KOPT-K1 (cell line): ENCODE data around the gene RNF152.

ENCODE experiments used
- H3K27ac ChIP-seq: fragments of 200-600 bp; sonication (generic); 2 replicates; pipeline ENCODE4 v1.5.1; 2016; ENCODE audit warnings: antibody characterized with exemption, mild to moderate bottlenecking, low read depth, low read length; ENCODE audit not compliant: poor library complexity, severe bottlenecking
- H3K36me3 ChIP-seq: fragments of 200-600 bp; sonication (generic); 2 replicates; pipeline ENCODE4 v1.5.1; 2017; ENCODE audit warnings: antibody characterized with exemption, mild to moderate bottlenecking, low read length, moderate library complexity; ENCODE audit not compliant: insufficient read depth
- H3K9me3 ChIP-seq: fragments of 200-600 bp; sonication (generic); 2 replicates; pipeline ENCODE4 v1.5.1; 2017; ENCODE audit warnings: antibody characterized with exemption, low read length, mild to moderate bottlenecking; ENCODE audit not compliant: insufficient read depth, poor library complexity, severe bottlenecking

The RNF152 gene

GRCh38 chr18:61892683-61893308 lies at the start of gene RNF152:
TSS of gene RNF152 (minus strand) at chr18:61893007. CDS start at chr18:61816463, 76,544 bp downstream.
- no peaks in the 10 kb centered on the region for H3K9me3 ChIP-seq
- no peaks in the 10 kb centered on the region for H3K36me3 ChIP-seq
- peak within 1 kb of the TSS; percentile 12 for H3K27ac ChIP-seq

- Histone ChIP-seq H3K27ac (peak overlapping the region; percentile 36), H3K9me3 (peaks cover 14% of the 10 kb centered on the region)
Measured at GRCh38 chr18:61941948-61942471, 49.2 kb upstream of the RNF152 start.

GRCh38 chr18:61939046-61939674 lies 46.4 kb upstream of the RNF152 start:
- Histone ChIP-seq H3K9me3 (peaks cover 14% of the 10 kb centered on the region), H3K36me3 (no peaks in the 10 kb centered on the region), H3K27ac (no peak overlapping the region)

More at GRCh38 chr18:61941948-61942471, 49.2 kb upstream of the RNF152 start:
- no peaks in the 10 kb centered on the region for H3K36me3 ChIP-seq

- Histone ChIP-seq H3K36me3 (no peaks in the 10 kb centered on the region), H3K9me3 (peaks cover 6% of the 10 kb centered on the region), H3K27ac (no peak overlapping the region)
Measured at GRCh38 chr18:61935362-61935761, 42.6 kb upstream of the RNF152 start.

- Histone ChIP-seq H3K9me3 (peaks cover 12% of the 10 kb centered on the region), H3K36me3 (no peaks in the 10 kb centered on the region), H3K27ac (no peak overlapping the region)
Measured at GRCh38 chr18:61931654-61932379, 39.0 kb upstream of the RNF152 start.

GRCh38 chr18:61929881-61930640 lies 37.3 kb upstream of the RNF152 start:
- Histone ChIP-seq H3K27ac (no peak overlapping the region), H3K36me3 (no peaks in the 10 kb centered on the region), H3K9me3 (peaks cover 12% of the 10 kb centered on the region)

GRCh38 chr18:61926532-61926931 lies 33.7 kb upstream of the RNF152 start:
- Histone ChIP-seq H3K36me3 (no peaks in the 10 kb centered on the region), H3K27ac (no peak overlapping the region), H3K9me3 (peaks cover 12% of the 10 kb centered on the region)

GRCh38 chr18:61924550-61924949 lies 31.7 kb upstream of the RNF152 start:
- H3K9me3 ChIP-seq, result peaks cover 12% of the 10 kb centered on the region
- no peaks in the 10 kb centered on the region for H3K36me3 ChIP-seq
- H3K27ac ChIP-seq, result no peak overlapping the region

- H3K9me3 ChIP-seq, result no peaks in the 10 kb centered on the region
- H3K27ac ChIP-seq, result no peak overlapping the region
- H3K36me3 ChIP-seq, result no peaks in the 10 kb centered on the region
Measured at GRCh38 chr18:61922435-61922834, 29.6 kb upstream of the RNF152 start.

- Histone ChIP-seq H3K9me3 (no peaks in the 10 kb centered on the region), H3K27ac (no peak overlapping the region), H3K36me3 (no peaks in the 10 kb centered on the region)
Measured at GRCh38 chr18:61921621-61922235, 28.9 kb upstream of the RNF152 start.

GRCh38 chr18:61917818-61918217 lies 25.0 kb upstream of the RNF152 start:
- no peak overlapping the region for H3K27ac ChIP-seq
- H3K9me3 ChIP-seq, result no peaks in the 10 kb centered on the region
- no peaks in the 10 kb centered on the region for H3K36me3 ChIP-seq

GRCh38 chr18:61912476-61912875 lies 19.7 kb upstream of the RNF152 start:
- Histone ChIP-seq H3K36me3 (no peaks in the 10 kb centered on the region), H3K9me3 (no peaks in the 10 kb centered on the region), H3K27ac (no peak overlapping the region)

- Histone ChIP-seq H3K9me3 (no peaks in the 10 kb centered on the region), H3K36me3 (no peaks in the 10 kb centered on the region), H3K27ac (no peak overlapping the region)
Measured at GRCh38 chr18:61910101-61910500, 17.3 kb upstream of the RNF152 start.

GRCh38 chr18:61908661-61909060 lies 15.9 kb upstream of the RNF152 start:
- Histone ChIP-seq H3K36me3 (no peaks in the 10 kb centered on the region), H3K9me3 (no peaks in the 10 kb centered on the region), H3K27ac (no peak overlapping the region)
